ENCODE measurements around the gene TMEM151A. TPM values are rescaled to one million over a fixed set of nuclear protein-coding genes. Genes with fewer than 3 reads are reported as not detected.
A peak's percentile ranks its signal among the peaks of the same experiment; 100 is the strongest.
"Not testable (repeated sequence)": the region's sequence is repeated elsewhere in the genome, so short reads cannot be mapped to it uniquely, and the experiment has no call there.

Gene TMEM151A
- total RNA-seq, 2 experiments from 2014 or later = 0.11 to 0.14 TPM

DNA sequence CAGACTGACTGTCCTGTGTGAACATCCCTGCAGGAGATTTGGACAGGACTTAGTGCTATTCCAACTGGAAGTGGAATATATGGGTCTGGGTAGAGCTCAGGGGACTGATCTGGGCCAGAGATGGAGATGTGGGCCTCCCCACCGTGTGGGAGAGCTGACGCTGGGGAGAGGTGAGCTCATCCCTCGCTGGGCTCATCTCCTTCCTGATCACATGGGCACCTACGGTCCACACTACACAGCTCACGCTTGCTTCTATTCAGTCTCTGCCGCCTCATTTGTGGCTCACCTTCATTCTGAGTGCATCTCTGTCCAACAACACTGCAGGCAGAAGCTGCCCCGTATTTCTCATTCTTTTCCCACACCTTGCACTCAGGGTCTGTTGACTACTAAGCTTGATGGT lies 39.9 kb upstream of the TMEM151A start:
- peaks cover 9% of the 10 kb centered on the region for H3K4me1 ChIP-seq (ENCODE audit: insufficient read depth, low read length)
- Mint-ChIP-seq H3K4me1 (ENCODE audit: low read depth) (peaks cover 16% of the 10 kb centered on the region), H3K9me3 (no peaks in the 10 kb centered on the region), H3K27me3 (no peaks in the 10 kb centered on the region), H3K4me3 (no peak overlapping the region), H3K27ac (peak overlapping the region; percentile 59), H3K36me3 (ENCODE audit: low read depth) (peaks cover 28% of the 10 kb centered on the region)
- H3K27ac ChIP-seq (ENCODE audit: low read depth in 1 of 2, low read length in 2 of 2) = no peak overlapping the region
- TF ChIP-seq, protein P1, sequence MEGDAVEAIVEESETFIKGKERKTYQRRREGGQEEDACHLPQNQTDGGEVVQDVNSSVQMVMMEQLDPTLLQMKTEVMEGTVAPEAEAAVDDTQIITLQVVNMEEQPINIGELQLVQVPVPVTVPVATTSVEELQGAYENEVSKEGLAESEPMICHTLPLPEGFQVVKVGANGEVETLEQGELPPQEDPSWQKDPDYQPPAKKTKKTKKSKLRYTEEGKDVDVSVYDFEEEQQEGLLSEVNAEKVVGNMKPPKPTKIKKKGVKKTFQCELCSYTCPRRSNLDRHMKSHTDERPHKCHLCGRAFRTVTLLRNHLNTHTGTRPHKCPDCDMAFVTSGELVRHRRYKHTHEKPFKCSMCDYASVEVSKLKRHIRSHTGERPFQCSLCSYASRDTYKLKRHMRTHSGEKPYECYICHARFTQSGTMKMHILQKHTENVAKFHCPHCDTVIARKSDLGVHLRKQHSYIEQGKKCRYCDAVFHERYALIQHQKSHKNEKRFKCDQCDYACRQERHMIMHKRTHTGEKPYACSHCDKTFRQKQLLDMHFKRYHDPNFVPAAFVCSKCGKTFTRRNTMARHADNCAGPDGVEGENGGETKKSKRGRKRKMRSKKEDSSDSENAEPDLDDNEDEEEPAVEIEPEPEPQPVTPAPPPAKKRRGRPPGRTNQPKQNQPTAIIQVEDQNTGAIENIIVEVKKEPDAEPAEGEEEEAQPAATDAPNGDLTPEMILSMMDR (IDR thresholded peaks at IDR 0.05) = no peak
- H3K4me3 ChIP-seq (ENCODE audit: low read length) = no peak overlapping the region
- DNase-seq (no peak), ATAC-seq (ENCODE audit: poor library complexity) (no peak)
- peaks cover 16% of the 10 kb centered on the region for H3K36me3 ChIP-seq (ENCODE audit: insufficient read depth, low read length)
- intact Hi-C loops (cut with DNase I, micrococcal nuclease) = no loop called here
- no peaks in the 10 kb centered on the region for H3K9me3 ChIP-seq (ENCODE audit: control insufficient read depth in 1 of 2, insufficient read depth in 1 of 2, low read length in 2 of 2)
- H3K27me3 ChIP-seq (ENCODE audit: control insufficient read depth in 1 of 2, insufficient read depth in 2 of 2, low read length in 2 of 2) = no peaks in the 10 kb centered on the region
- ChIA-PET CTCF (interaction anchor here (1.5 to 1.8 kb wide), 2 partner anchors 29 to 30 kb away, joined by 5 to 7 read pairs; no protein-coding TSS in a partner anchor), POLR2A (interaction anchor here (0.7 kb wide), 2 partner anchors 100 to 774 kb away, joined by 3 read pairs; no protein-coding TSS in a partner anchor)

DNA sequence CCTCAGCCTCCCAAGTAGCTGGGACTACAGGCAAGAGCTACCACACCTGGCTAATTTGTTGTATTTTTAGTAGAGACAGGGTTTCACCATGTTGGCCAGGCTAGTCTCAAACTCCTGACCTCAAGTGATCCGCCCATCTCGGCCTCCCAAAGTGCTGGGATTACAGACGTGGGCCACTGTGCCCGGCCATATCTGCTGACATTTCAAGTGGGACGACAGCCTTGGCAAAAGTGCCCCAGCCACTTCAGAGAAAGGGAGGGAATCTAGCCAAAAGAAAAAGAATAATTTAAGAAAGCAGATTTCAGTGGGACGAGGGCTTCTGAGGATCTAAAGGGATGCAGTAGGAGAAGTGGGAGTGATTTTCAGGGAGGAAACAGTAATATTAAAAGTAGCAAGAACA lies 38.6 kb upstream of the TMEM151A start:
- Mint-ChIP-seq H3K27ac (peak overlapping the region; percentile 59), H3K36me3 (ENCODE audit: low read depth) (peaks cover 28% of the 10 kb centered on the region), H3K4me1 (ENCODE audit: low read depth) (peaks cover 21% of the 10 kb centered on the region)
- ATAC-seq (ENCODE audit: poor library complexity); H3K4me3 Mint-ChIP-seq; H3K4me3 ChIP-seq (ENCODE audit: low read length); H3K27me3 Mint-ChIP-seq; H3K9me3 Mint-ChIP-seq; POLR2A ChIA-PET; H3K27me3 ChIP-seq (ENCODE audit: control insufficient read depth in 1 of 2, insufficient read depth in 2 of 2, low read length in 2 of 2); DNase-seq; H3K27ac ChIP-seq (ENCODE audit: low read depth in 1 of 2, low read length in 2 of 2); intact Hi-C loops (cut with DNase I, micrococcal nuclease); H3K9me3 ChIP-seq (ENCODE audit: control insufficient read depth in 1 of 2, insufficient read depth in 1 of 2, low read length in 2 of 2); CTCF ChIA-PET: not testable (repeated sequence)
- Histone ChIP-seq H3K4me1 (ENCODE audit: insufficient read depth, low read length) (peaks cover 18% of the 10 kb centered on the region), H3K36me3 (ENCODE audit: insufficient read depth, low read length) (peaks cover 13% of the 10 kb centered on the region)

DNA sequence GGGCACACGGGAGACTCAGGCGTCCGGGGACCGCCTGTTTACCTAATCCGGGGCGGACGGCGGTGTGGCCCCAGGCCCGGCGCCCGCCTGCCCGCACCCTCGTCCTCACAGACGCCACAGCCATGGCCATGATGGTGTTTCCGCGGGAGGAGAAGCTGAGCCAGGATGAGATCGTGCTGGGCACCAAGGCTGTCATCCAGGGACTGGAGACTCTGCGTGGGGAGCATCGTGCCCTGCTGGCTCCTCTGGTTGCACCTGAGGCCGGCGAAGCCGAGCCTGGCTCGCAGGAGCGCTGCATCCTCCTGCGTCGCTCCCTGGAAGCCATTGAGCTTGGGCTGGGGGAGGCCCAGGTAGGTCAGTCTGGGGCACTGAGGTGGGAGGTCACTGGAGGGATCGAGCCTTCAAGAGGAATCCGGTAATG lies 33.2 kb upstream of the TMEM151A start:
- ATAC-seq (ENCODE audit: poor library complexity) (no peak), DNase-seq (no peak)
- Mint-ChIP-seq H3K9me3 (no peaks in the 10 kb centered on the region), H3K27me3 (no peaks in the 10 kb centered on the region), H3K4me3 (peak overlapping the region; percentile 93), H3K4me1 (ENCODE audit: low read depth) (peaks cover 30% of the 10 kb centered on the region), H3K27ac (peak overlapping the region; percentile 96), H3K36me3 (ENCODE audit: low read depth) (peaks cover 39% of the 10 kb centered on the region)
- Histone ChIP-seq H3K27ac (ENCODE audit: low read depth in 1 of 2, low read length in 2 of 2) (peak overlapping the region; percentile 96 to 99), H3K36me3 (ENCODE audit: insufficient read depth, low read length) (peaks cover 29% of the 10 kb centered on the region), H3K27me3 (ENCODE audit: control insufficient read depth in 1 of 2, insufficient read depth in 2 of 2, low read length in 2 of 2) (no peaks in the 10 kb centered on the region), H3K4me1 (ENCODE audit: insufficient read depth, low read length) (peaks cover 31% of the 10 kb centered on the region), H3K9me3 (ENCODE audit: control insufficient read depth in 1 of 2, insufficient read depth in 1 of 2, low read length in 2 of 2) (no peaks in the 10 kb centered on the region), H3K4me3 (ENCODE audit: low read length) (peak overlapping the region; percentile 97)
- TF ChIP-seq, protein P1 (IDR thresholded peaks at IDR 0.05) = peak; percentile 17
- intact Hi-C loops (cut with DNase I, micrococcal nuclease) = loop anchor here in 1 of 2 experiments (1.0 kb wide), 1 partner anchor 36 kb away; no protein-coding TSS in a partner anchor
- CTCF ChIA-PET = no interaction called here
- POLR2A ChIA-PET = interaction anchor here (1.0 kb wide), 1 partner anchor 157 kb away, joined by 3 read pairs; no protein-coding TSS in a partner anchor

DNA sequence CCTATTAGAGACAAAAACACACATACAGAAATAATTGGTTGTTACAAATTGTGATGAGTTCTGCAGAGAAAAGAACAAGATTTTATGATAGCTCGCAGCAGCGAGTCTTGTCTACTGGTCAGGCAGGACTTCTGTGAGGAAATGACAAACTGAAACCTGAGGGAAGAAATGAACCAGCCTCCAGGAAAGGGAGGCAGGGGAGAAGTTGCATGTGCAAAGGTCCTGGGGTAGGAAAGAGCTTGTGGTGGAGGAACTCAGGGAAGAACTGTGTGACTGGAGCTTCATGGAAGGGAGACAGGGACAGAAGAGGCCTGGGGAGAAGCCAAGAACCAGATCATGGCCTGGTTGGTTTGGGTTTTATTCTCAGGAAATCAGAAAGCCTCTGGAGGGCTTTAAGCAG lies 32.5 kb upstream of the TMEM151A start:
- intact Hi-C loops (cut with DNase I, micrococcal nuclease) = no loop called here
- Histone ChIP-seq H3K27me3 (ENCODE audit: control insufficient read depth in 1 of 2, insufficient read depth in 2 of 2, low read length in 2 of 2) (no peaks in the 10 kb centered on the region), H3K4me1 (ENCODE audit: insufficient read depth, low read length) (peaks cover 31% of the 10 kb centered on the region), H3K4me3 (ENCODE audit: low read length) (no peak overlapping the region), H3K36me3 (ENCODE audit: insufficient read depth, low read length) (peaks cover 35% of the 10 kb centered on the region), H3K9me3 (ENCODE audit: control insufficient read depth in 1 of 2, insufficient read depth in 1 of 2, low read length in 2 of 2) (no peaks in the 10 kb centered on the region), H3K27ac (ENCODE audit: low read depth in 1 of 2, low read length in 2 of 2) (peak overlapping the region in 1 of 2 donors; percentile 99)
- peaks cover 43% of the 10 kb centered on the region for H3K36me3 Mint-ChIP-seq (ENCODE audit: low read depth)
- peak overlapping the region; percentile 96 for H3K27ac Mint-ChIP-seq
- H3K9me3 Mint-ChIP-seq = no peaks in the 10 kb centered on the region
- ChIA-PET POLR2A (interaction anchor here (1.0 to 1.4 kb wide), 3 partner anchors 8 to 158 kb away, joined by 3 to 4 read pairs (median 3); no protein-coding TSS in a partner anchor), CTCF (interaction anchor here (1.0 kb wide), 1 partner anchor 37 kb away, joined by 5 read pairs; no protein-coding TSS in a partner anchor)
- ATAC-seq (ENCODE audit: poor library complexity) (no peak), DNase-seq (no peak)
- H3K27me3 Mint-ChIP-seq = no peaks in the 10 kb centered on the region
- H3K4me3 Mint-ChIP-seq = peak overlapping the region; percentile 93
- TF ChIP-seq, protein P1 (IDR thresholded peaks at IDR 0.05) = no peak
- H3K4me1 Mint-ChIP-seq (ENCODE audit: low read depth) = peaks cover 30% of the 10 kb centered on the region
